GM23248 (cell line): ENCODE measurements around the gene MMS22L.

ENCODE experiments used
- EZH2 ChIP-seq: fragments of 200-600 bp; sonication (generic); IDR thresholded peaks from 2 replicates; pipeline ENCODE4 v1.6.1; 2018; ENCODE audit warnings: antibody characterized with exemption, mild to moderate bottlenecking; ENCODE audit not compliant: insufficient read depth, poor library complexity, severe bottlenecking
- EZH2phosphoT487 ChIP-seq: fragments of 200-600 bp; sonication (generic); IDR thresholded peaks from 2 replicates; pipeline ENCODE4 v1.6.1; 2018; ENCODE audit warnings: antibody characterized with exemption, moderate library complexity, mild to moderate bottlenecking, low read depth; ENCODE audit not compliant: insufficient read depth

GRCh38 chr6:97097068-97098047, 185.7 kb downstream of the MMS22L start:
- no peak for TF ChIP-seq EZH2phosphoT487
- no peak for TF ChIP-seq EZH2
